HepG2 (cell line): Measurements from ENCODE around the gene SETD1B. TPM values are rescaled to one million over a fixed set of nuclear protein-coding genes. Genes with fewer than 3 reads are reported as not detected.

Experiments
- ARNTL ChIP-seq: sonication (generic); formaldehyde crosslinking; IDR thresholded peaks from 2 replicates; pipeline ENCODE4 v1.4.0; 2020; ENCODE audit warnings: mild to moderate bottlenecking, missing genetic modification reagents
- HMG20A ChIP-seq: IDR thresholded peaks from 2 replicates; pipeline ENCODE4 v1.6.1; 2016; ENCODE audit warnings: borderline replicate concordance
- KDM3A ChIP-seq: IDR thresholded peaks from 2 replicates; pipeline ENCODE4 v1.6.1; 2018; ENCODE audit warnings: low read depth, missing compliant biosample characterization
- MATR3 ChIP-seq: sonication (generic); formaldehyde crosslinking; IDR thresholded peaks from 2 replicates; pipeline ENCODE4 v1.4.0; 2020; ENCODE audit warnings: missing genetic modification reagents
- NFYB ChIP-seq: sonication (generic); formaldehyde crosslinking; IDR thresholded peaks from 2 replicates; pipeline ENCODE4 v1.4.0; 2020; ENCODE audit warnings: missing genetic modification reagents
- NKX3-1 ChIP-seq: sonication (generic); formaldehyde crosslinking; IDR thresholded peaks from 2 replicates; pipeline ENCODE4 v1.5.0; 2020; ENCODE audit warnings: missing genetic modification reagents
- NR2F6 ChIP-seq, 2 experiments: IDR thresholded peaks; 2 replicates each; pipeline ENCODE4 v1.6.1; 2016; ENCODE audit warnings: antibody characterized with exemption in 1 of 2, mild to moderate bottlenecking in 1 of 2
- RELA ChIP-seq: sonication (generic); formaldehyde crosslinking; IDR thresholded peaks from 2 replicates; pipeline ENCODE4 v1.4.0; 2020; ENCODE audit warnings: missing genetic modification reagents
- SRSF9 ChIP-seq: fragments of 200-400 bp; formaldehyde crosslinking; IDR thresholded peaks from 2 replicates; pipeline ENCODE4 v1.6.1; 2018; ENCODE audit warnings: borderline replicate concordance, mild to moderate bottlenecking, low read depth, low read length; ENCODE audit not compliant: insufficient read depth, poor library complexity, severe bottlenecking
- ZC3H4 ChIP-seq: sonication (generic); formaldehyde crosslinking; IDR thresholded peaks from 2 replicates; pipeline ENCODE4 v1.4.0; 2020; ENCODE audit warnings: missing genetic modification reagents, borderline replicate concordance
- ZNF382 ChIP-seq: sonication (generic); formaldehyde crosslinking; IDR thresholded peaks from 2 replicates; pipeline ENCODE4 v1.5.0; 2020; ENCODE audit warnings: missing genetic modification reagents, mild to moderate bottlenecking, borderline replicate concordance
- ZNF547 ChIP-seq: sonication (generic); formaldehyde crosslinking; IDR thresholded peaks from 2 replicates; pipeline ENCODE4 v1.5.1; 2020; ENCODE audit warnings: mild to moderate bottlenecking, missing genetic modification reagents
- ZNF879 ChIP-seq: sonication (generic); formaldehyde crosslinking; IDR thresholded peaks from 2 replicates; pipeline ENCODE4 v1.8.1; 2023; ENCODE audit warnings: missing genetic modification reagents
- polyA plus RNA-seq, 8 experiments: library from polyadenylated mRNA; depleted of rRNA in 3 of 8; stranded (reverse) in 7 of 8; unstranded in 1 of 8; fragments of >200 nt; fragmentation: Illumina TruSeq in 4 of 8; extraction: Trizol in 4 of 8; gene quantifications; 2 replicates each; pipeline versions ENCODE4 v1.2.1 to v1.2.3, GENCODE V29; 2011 to 2016; ENCODE audit warnings: low read depth in 4 of 8, missing spikeins in 1 of 8, mixed read lengths in 1 of 8; ENCODE audit not compliant: insufficient read depth in 1 of 8
- total RNA-seq, 5 experiments: library from RNA; depleted of rRNA; stranded (reverse); fragments of >200 nt; fragmentation: Illumina TruSeq; extraction: Trizol; gene quantifications; 2 replicates each; pipeline ENCODE4 v1.2.3, GENCODE V29; 2016; ENCODE audit warnings: low read depth in 1 of 5
- TF ChIP-seq, protein P1 (sequence below): sonication (generic); formaldehyde crosslinking; IDR thresholded peaks from 2 replicates; pipeline ENCODE4 v1.4.0; 2020; ENCODE audit warnings: mild to moderate bottlenecking, missing genetic modification reagents
- TF ChIP-seq, protein P2 (sequence below): sonication (generic); formaldehyde crosslinking; IDR thresholded peaks from 2 replicates; pipeline ENCODE4 v1.4.0; 2020; ENCODE audit warnings: mild to moderate bottlenecking, missing genetic modification reagents
- TF ChIP-seq, protein P3 (sequence below): sonication (generic); formaldehyde crosslinking; IDR thresholded peaks from 2 replicates; pipeline ENCODE4 v1.5.1; 2020; ENCODE audit warnings: mild to moderate bottlenecking, missing genetic modification reagents, moderate library complexity
- TF ChIP-seq, protein P4 (sequence below): IDR thresholded peaks from 2 replicates; pipeline ENCODE4 v1.6.1; 2012; ENCODE audit warnings: low read length, improper control_type of control experiment

Gene SETD1B
- total and polyA plus RNA-seq, 2 of the 13 experiments (the other 11 are each of a cell fraction or from before 2014, with no cell fraction given), result 1.1 to 1.4 TPM

DNA sequence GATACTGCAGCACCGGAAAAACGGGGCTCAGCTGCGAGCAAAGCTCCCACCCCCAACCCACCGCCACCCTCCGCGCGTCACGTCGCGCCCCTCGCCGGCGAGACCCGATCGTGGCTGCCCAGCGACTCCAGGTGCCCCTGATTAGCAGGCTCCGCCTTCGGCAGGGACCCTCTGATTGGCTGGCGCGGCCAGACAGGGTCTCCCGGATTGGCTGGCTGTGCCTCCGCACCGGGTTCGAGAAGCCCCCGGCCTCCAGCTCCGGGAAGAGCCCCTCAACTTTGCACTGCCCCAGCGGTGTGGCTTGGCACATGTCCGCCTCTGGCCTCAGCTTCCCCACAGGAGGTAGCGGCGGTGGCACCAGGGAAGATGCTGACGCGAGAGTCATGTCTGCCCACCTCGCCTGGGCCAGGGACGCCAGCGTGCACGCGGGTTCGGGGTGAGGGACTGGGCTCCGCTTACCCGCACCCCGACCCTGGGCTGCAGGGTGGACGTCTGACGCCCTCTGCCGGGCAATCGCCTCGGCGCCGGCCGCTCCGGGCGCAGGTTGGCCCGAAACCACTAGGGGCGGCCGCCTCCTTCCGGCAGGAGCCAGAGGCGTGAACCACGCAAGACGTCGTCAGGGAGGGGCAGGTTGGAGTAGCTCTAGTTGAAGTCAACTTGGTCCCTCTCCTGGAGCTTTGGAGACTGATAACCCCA lies 9.8 kb upstream of the SETD1B start (continued):
- TF ChIP-seq, protein P1, sequence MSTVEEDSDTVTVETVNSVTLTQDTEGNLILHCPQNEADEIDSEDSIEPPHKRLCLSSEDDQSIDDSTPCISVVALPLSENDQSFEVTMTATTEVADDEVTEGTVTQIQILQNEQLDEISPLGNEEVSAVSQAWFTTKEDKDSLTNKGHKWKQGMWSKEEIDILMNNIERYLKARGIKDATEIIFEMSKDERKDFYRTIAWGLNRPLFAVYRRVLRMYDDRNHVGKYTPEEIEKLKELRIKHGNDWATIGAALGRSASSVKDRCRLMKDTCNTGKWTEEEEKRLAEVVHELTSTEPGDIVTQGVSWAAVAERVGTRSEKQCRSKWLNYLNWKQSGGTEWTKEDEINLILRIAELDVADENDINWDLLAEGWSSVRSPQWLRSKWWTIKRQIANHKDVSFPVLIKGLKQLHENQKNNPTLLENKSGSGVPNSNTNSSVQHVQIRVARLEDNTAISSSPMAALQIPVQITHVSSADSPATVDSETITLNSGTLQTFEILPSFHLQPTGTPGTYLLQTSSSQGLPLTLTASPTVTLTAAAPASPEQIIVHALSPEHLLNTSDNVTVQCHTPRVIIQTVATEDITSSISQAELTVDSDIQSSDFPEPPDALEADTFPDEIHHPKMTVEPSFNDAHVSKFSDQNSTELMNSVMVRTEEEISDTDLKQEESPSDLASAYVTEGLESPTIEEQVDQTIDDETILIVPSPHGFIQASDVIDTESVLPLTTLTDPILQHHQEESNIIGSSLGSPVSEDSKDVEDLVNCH, result no peak
- peak; percentile 71; the same call in 1 of the 2 replicates for TF ChIP-seq ARNTL (CRISPR knock-in tag)
- TF ChIP-seq NR2F6 (IDR thresholded peaks at IDR 0.05), result no peak
- peak; percentile 67; the same call in 1 of the 2 replicates for TF ChIP-seq NR2F6 (CRISPR knock-in tag; IDR thresholded peaks at IDR 0.05)
- TF ChIP-seq ZC3H4 (CRISPR knock-in tag), result peak; percentile 86
- TF ChIP-seq SRSF9, result no peak
- TF ChIP-seq ZNF879 (CRISPR knock-in tag), result no peak
- TF ChIP-seq HMG20A, result no peak; the same call in 1 of the 2 replicates
- TF ChIP-seq NFYB (CRISPR knock-in tag), result peak; percentile 74
- TF ChIP-seq, protein P2, sequence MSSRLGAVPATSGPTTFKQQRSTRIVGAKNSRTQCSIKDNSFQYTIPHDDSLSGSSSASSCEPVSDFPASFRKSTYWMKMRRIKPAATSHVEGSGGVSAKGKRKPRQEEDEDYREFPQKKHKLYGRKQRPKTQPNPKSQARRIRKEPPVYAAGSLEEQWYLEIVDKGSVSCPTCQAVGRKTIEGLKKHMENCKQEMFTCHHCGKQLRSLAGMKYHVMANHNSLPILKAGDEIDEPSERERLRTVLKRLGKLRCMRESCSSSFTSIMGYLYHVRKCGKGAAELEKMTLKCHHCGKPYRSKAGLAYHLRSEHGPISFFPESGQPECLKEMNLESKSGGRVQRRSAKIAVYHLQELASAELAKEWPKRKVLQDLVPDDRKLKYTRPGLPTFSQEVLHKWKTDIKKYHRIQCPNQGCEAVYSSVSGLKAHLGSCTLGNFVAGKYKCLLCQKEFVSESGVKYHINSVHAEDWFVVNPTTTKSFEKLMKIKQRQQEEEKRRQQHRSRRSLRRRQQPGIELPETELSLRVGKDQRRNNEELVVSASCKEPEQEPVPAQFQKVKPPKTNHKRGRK (CRISPR knock-in tag), result no peak
- TF ChIP-seq ZNF382 (CRISPR knock-in tag), result no peak
- TF ChIP-seq KDM3A (CRISPR knock-in tag), result peak; percentile 94; the same call in 1 of the 2 replicates
- TF ChIP-seq, protein P3, sequence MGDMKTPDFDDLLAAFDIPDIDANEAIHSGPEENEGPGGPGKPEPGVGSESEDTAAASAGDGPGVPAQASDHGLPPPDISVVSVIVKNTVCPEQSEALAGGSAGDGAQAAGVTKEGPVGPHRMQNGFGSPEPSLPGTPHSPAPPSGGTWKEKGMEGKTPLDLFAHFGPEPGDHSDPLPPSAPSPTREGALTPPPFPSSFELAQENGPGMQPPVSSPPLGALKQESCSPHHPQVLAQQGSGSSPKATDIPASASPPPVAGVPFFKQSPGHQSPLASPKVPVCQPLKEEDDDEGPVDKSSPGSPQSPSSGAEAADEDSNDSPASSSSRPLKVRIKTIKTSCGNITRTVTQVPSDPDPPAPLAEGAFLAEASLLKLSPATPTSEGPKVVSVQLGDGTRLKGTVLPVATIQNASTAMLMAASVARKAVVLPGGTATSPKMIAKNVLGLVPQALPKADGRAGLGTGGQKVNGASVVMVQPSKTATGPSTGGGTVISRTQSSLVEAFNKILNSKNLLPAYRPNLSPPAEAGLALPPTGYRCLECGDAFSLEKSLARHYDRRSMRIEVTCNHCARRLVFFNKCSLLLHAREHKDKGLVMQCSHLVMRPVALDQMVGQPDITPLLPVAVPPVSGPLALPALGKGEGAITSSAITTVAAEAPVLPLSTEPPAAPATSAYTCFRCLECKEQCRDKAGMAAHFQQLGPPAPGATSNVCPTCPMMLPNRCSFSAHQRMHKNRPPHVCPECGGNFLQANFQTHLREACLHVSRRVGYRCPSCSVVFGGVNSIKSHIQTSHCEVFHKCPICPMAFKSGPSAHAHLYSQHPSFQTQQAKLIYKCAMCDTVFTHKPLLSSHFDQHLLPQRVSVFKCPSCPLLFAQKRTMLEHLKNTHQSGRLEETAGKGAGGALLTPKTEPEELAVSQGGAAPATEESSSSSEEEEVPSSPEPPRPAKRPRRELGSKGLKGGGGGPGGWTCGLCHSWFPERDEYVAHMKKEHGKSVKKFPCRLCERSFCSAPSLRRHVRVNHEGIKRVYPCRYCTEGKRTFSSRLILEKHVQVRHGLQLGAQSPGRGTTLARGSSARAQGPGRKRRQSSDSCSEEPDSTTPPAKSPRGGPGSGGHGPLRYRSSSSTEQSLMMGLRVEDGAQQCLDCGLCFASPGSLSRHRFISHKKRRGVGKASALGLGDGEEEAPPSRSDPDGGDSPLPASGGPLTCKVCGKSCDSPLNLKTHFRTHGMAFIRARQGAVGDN (CRISPR knock-in tag), result peak; percentile 94
- TF ChIP-seq MATR3 (CRISPR knock-in tag), result no peak
- peak; percentile 86 for TF ChIP-seq NKX3-1
- TF ChIP-seq RELA (CRISPR knock-in tag), result no peak; the same call in 1 of the 2 replicates
- peak; percentile 84 for TF ChIP-seq ZNF547 (CRISPR knock-in tag)
- TF ChIP-seq, protein P4, sequence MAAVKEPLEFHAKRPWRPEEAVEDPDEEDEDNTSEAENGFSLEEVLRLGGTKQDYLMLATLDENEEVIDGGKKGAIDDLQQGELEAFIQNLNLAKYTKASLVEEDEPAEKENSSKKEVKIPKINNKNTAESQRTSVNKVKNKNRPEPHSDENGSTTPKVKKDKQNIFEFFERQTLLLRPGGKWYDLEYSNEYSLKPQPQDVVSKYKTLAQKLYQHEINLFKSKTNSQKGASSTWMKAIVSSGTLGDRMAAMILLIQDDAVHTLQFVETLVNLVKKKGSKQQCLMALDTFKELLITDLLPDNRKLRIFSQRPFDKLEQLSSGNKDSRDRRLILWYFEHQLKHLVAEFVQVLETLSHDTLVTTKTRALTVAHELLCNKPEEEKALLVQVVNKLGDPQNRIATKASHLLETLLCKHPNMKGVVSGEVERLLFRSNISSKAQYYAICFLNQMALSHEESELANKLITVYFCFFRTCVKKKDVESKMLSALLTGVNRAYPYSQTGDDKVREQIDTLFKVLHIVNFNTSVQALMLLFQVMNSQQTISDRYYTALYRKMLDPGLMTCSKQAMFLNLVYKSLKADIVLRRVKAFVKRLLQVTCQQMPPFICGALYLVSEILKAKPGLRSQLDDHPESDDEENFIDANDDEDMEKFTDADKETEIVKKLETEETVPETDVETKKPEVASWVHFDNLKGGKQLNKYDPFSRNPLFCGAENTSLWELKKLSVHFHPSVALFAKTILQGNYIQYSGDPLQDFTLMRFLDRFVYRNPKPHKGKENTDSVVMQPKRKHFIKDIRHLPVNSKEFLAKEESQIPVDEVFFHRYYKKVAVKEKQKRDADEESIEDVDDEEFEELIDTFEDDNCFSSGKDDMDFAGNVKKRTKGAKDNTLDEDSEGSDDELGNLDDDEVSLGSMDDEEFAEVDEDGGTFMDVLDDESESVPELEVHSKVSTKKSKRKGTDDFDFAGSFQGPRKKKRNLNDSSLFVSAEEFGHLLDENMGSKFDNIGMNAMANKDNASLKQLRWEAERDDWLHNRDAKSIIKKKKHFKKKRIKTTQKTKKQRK, result no peak
